ENCODE results near the gene CTNNA2. TPM values are rescaled to one million over a fixed set of nuclear protein-coding genes. Genes with fewer than 3 reads are reported as not detected.

The CTNNA2 gene
- total RNA-seq, 1 donor from 2014 or later = not detected

GRCh38 chr2:80054346-80054675 lies 541.5 kb downstream of the CTNNA2 start:
- Histone ChIP-seq H3K27ac (no peak overlapping the region), H3K27me3 (no peaks in the 10 kb centered on the region), H3K9me3 (no peaks in the 10 kb centered on the region), H3K4me3 (no peak overlapping the region), H3K4me1 (no peaks in the 10 kb centered on the region), H3K36me3 (no peaks in the 10 kb centered on the region)
- intact Hi-C loops (cut with DNase I) = no loop called here
- no peak for DNase-seq
- ATAC-seq = peak; percentile 85
- TF ChIP-seq, protein P1, sequence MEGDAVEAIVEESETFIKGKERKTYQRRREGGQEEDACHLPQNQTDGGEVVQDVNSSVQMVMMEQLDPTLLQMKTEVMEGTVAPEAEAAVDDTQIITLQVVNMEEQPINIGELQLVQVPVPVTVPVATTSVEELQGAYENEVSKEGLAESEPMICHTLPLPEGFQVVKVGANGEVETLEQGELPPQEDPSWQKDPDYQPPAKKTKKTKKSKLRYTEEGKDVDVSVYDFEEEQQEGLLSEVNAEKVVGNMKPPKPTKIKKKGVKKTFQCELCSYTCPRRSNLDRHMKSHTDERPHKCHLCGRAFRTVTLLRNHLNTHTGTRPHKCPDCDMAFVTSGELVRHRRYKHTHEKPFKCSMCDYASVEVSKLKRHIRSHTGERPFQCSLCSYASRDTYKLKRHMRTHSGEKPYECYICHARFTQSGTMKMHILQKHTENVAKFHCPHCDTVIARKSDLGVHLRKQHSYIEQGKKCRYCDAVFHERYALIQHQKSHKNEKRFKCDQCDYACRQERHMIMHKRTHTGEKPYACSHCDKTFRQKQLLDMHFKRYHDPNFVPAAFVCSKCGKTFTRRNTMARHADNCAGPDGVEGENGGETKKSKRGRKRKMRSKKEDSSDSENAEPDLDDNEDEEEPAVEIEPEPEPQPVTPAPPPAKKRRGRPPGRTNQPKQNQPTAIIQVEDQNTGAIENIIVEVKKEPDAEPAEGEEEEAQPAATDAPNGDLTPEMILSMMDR (IDR thresholded peaks at IDR 0.05) = no peak

DNA sequence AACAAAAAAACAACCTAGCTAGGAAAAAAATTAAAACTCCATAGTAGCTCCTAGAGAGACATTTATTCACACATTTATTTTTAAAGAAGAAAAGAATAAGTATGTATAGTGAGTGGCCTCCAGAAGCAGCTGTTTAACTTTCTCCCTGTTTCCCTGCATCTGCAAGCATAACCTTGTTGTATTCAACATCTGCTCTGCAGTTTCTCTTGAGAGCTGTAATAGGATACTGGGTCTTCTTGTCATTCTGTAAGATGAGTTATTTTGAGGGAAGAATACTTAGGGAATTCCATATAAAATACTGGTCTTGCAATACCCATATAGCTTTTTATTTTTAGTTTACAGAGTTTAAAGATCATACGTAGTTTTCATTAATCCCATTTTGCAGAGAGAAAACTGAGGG lies 545.1 kb downstream of the CTNNA2 start:
- TF ChIP-seq, protein P1 (IDR thresholded peaks at IDR 0.05) = no peak
- no peaks in the 10 kb centered on the region for H3K36me3 ChIP-seq
- DNase-seq = no peak
- no peaks in the 10 kb centered on the region for H3K27me3 ChIP-seq
- H3K9me3 ChIP-seq = no peaks in the 10 kb centered on the region
- no peaks in the 10 kb centered on the region for H3K4me1 ChIP-seq
- intact Hi-C loops (cut with DNase I) = no loop called here
- H3K4me3 ChIP-seq = no peak overlapping the region
- no peak for ATAC-seq
- no peak overlapping the region for H3K27ac ChIP-seq

DNA sequence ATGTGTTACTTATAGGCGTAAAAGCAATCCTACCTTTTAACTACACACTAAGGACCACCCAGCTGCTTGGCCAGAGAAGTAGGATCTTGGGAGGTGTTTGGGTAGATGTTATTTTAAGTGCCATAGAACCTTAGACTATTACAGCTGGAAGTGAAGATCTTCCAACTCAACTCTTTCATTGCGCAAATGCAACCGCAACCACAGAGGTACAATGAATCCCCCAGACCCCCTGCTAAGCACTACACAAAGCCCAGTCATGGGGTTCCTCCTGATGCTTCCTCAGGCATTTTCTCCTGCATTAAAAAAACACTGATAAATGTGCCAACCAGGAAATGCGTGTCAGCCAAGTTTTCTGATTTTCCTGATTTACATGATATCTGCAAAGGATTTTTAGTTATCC lies 545.7 kb downstream of the CTNNA2 start:
- Histone ChIP-seq H3K9me3 (no peaks in the 10 kb centered on the region), H3K4me3 (no peak overlapping the region), H3K27me3 (no peaks in the 10 kb centered on the region), H3K36me3 (no peaks in the 10 kb centered on the region), H3K4me1 (no peaks in the 10 kb centered on the region), H3K27ac (no peak overlapping the region)
- DNase-seq (no peak), ATAC-seq (no peak)
- TF ChIP-seq, protein P1 (IDR thresholded peaks at IDR 0.05) = no peak
- intact Hi-C loops (cut with DNase I) = no loop called here

DNA sequence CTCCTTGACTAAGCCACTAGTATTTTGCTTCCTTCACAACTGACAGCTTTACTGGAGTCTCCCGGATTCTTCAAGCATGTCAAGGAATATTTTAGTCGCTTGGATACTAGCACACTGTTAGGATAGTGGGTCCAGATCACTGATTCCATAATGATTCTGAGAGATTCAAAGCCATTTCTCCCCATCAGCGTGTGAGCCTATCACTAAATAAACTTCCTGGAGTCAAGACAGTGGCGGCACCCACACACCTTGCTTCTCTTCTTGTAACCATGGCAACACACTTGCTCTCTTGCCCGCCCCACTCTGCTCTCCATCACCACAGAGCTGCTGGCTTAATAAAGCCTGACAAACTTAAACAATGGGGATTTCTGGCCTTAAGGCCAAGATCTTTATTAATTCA lies 546.6 kb downstream of the CTNNA2 start:
- ATAC-seq (no peak), DNase-seq (no peak)
- intact Hi-C loops (cut with DNase I) = no loop called here

DNA sequence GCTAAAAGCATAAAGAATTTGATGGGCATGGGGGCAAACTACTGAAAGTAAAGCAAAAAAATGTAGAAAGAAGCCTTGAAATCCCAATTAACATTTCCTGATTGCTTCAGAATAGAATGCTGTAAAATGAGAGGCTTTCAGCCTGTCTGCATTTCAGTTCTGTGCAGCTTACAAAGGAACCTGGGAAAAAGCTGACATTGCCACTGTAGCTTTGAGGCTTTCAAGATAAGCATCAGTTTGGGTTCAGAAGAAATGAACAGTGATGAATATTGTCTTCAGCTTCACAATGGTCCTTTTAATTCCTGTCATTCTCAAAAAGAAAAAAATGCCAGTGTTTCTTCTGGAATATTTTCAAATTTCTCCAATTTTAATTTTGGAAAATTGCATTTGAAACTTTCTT lies 549.0 kb downstream of the CTNNA2 start:
- Histone ChIP-seq H3K27ac (no peak overlapping the region), H3K4me1 (no peaks in the 10 kb centered on the region), H3K9me3 (no peaks in the 10 kb centered on the region), H3K36me3 (no peaks in the 10 kb centered on the region), H3K27me3 (no peaks in the 10 kb centered on the region), H3K4me3 (no peak overlapping the region)
- TF ChIP-seq, protein P1 (IDR thresholded peaks at IDR 0.05) = no peak
- DNase-seq (no peak), ATAC-seq (no peak)
- intact Hi-C loops (cut with DNase I) = no loop called here

More for the DNA sequence above, 546.6 kb downstream of the CTNNA2 start:
- no peak overlapping the region for H3K27ac ChIP-seq
- TF ChIP-seq, protein P1 (IDR thresholded peaks at IDR 0.05) = no peak
- no peaks in the 10 kb centered on the region for H3K4me1 ChIP-seq
- H3K4me3 ChIP-seq = no peak overlapping the region
- no peaks in the 10 kb centered on the region for H3K27me3 ChIP-seq
- H3K36me3 ChIP-seq = no peaks in the 10 kb centered on the region
- H3K9me3 ChIP-seq = no peaks in the 10 kb centered on the region

GRCh38 chr2:80062298-80062697 lies 549.4 kb downstream of the CTNNA2 start:
- Histone ChIP-seq H3K36me3 (no peaks in the 10 kb centered on the region), H3K4me1 (no peaks in the 10 kb centered on the region), H3K27ac (no peak overlapping the region), H3K27me3 (no peaks in the 10 kb centered on the region), H3K9me3 (no peaks in the 10 kb centered on the region), H3K4me3 (no peak overlapping the region)
- TF ChIP-seq, protein P1 (IDR thresholded peaks at IDR 0.05) = no peak
- ATAC-seq (no peak), DNase-seq (no peak)
- intact Hi-C loops (cut with DNase I) = no loop called here

All from upper lobe of right lung (tissue), 1 donor.